Activated effector memory CD4-positive, alpha-beta T cell treated with anti-CD3 and anti-CD28 coated beads, Interleukin-2, amount 50 U/mL, for 16 hours (primary cell): ENCODE results near the gene RRM2.
"Not testable (repeated sequence)": the region's sequence is repeated elsewhere in the genome, so short reads cannot be mapped to it uniquely, and the experiment has no call there.

ENCODE experiments used
- DNase-seq: peaks from one replicate; pipeline ENCODE4 v3.0.0-alpha.2; 2020

Gene RRM2

DNA sequence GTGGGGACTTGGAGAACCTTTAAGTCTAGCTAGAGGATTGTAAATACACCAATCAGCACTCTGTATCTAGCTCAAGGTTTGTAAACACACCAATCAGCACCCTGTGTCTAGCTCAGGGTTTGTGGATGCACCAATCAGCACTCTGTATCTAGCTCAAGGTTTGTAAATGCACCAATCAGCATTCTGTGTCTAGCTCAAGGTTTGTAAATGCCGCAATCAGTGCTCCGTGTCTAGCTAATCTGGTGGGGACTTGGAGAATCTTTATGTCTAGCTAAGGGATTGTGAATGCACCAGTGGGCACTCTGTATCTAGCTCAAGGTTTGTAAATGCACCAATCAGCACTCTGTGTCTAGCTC lies 30.7 kb upstream of the RRM2 start:
- not testable (repeated sequence) for DNase-seq

DNA sequence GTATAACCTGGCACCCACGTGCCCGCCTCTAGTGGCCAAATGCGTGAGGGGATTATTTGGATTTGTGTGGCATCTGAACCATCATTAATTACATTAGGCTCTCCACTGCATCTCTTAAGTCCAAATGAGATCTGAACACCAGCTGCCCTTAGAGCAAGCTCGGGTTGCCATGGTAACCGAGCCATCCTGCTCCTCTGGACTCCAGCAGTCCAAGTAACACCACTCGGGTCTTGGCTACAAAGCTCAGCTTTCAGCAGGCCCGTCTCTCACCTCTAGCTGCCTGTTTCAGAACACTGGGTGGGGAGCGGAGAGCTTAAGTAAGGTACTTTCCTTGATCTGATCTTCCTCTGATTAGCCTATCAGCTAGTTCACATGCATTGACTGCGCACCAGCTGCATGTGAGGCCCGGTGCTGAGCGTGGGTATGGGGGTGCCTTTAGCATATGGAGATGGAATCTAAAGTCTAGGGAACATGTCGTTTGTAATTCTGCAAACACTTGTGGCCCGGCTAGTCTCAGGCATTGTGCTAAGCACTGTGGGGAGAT lies 28.2 kb upstream of the RRM2 start:
- no peak for DNase-seq

- no peak for DNase-seq
Observed at GRCh38 chr2:10095175-10095574, 27.4 kb upstream of the RRM2 start.

- DNase-seq = no peak
Observed at GRCh38 chr2:10096641-10097040, 25.9 kb upstream of the RRM2 start.

DNA sequence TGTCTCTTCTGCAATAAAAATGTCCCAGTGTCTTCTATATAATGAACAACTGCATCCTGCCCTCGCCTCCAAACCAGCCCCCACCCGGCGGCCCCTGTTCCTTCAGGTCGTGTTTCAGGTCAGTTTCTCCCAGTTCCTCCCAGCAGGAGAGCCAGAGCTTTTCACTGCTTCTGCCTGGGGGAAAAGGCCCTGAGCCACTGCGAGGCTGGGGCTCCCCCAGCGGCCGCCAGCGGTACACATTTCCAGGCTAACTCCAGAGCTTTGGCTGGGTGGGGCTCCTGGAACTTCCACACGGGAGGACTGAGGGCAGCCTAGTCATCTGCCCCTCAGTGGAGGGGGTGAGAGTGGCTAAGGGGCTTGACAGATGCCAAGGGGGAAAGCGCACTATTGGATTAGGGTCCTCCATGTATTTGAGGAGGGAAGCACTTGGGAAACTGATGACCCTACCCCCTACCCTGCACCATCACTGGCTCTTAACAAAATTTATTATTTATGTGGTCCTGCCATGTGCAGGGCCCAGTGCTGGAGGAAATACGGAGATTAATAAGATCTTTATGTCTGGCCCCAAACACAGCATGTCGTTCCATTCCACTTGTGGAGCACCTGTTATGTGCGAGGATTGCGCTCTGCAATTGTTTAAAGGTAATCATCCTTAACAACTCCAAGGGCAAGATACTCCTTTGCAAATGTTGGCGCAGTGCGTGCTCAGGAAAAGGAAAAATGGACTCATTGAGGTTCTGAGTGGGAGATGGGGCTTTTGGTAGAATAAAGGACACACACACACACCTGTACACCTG lies 25.0 kb upstream of the RRM2 start:
- DNase-seq = peak; percentile 78

GRCh38 chr2:10101491-10101890 lies 21.0 kb upstream of the RRM2 start:
- no peak for DNase-seq

DNA sequence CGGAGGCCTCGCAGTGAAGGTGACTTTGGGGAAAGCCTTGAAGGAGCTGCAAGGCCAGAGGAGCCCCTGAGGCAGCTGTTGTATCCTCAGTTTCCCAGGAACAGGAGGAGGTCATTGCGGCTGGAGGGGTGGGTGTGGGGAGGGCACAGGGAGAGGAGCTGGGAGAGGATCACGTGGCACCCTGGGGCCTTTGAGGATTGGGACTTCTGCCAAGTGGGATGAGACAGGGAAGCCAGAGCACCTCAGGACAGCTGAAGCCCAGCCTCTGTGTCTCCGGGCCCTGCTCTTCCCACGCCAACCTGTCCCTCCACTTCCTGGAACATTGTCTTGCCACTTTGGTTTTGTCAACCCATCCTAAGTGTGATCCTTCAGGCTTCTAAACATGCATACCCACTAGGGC lies 19.4 kb upstream of the RRM2 start:
- DNase-seq = no peak

GRCh38 chr2:10104906-10105305 lies 17.6 kb upstream of the RRM2 start:
- not testable (repeated sequence) for DNase-seq

GRCh38 chr2:10109311-10109710 lies 13.2 kb upstream of the RRM2 start:
- no peak for DNase-seq

GRCh38 chr2:10119027-10119325 lies 3.6 kb upstream of the RRM2 start:
- no peak for DNase-seq

DNA sequence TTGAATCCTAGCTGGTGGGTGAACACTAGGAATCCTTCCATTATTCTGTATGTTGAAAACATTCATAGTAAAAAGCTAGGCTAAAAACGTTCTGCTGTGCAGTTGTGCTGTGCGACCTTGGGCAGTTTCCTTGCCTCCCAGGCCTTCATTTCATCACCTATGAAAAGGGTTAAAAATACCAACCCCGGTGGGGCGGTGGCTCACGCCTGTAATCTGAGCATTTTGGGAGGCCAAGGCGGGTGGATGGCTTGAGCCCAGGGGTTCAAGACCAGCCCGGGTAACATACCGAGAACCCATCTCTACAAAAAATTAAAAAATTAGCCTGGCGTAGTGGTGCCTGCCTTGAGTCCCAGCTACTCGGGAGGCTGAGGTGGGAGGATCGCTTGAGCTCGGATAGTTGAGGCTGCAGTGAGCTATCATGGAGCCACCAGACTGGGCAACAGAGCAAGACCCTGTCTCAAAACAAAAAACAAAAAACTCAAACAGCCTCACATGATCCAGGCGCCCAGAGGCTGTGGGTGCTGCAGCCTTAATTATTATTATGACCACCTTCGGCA lies 2.9 kb upstream of the RRM2 start:
- no peak for DNase-seq

DNA sequence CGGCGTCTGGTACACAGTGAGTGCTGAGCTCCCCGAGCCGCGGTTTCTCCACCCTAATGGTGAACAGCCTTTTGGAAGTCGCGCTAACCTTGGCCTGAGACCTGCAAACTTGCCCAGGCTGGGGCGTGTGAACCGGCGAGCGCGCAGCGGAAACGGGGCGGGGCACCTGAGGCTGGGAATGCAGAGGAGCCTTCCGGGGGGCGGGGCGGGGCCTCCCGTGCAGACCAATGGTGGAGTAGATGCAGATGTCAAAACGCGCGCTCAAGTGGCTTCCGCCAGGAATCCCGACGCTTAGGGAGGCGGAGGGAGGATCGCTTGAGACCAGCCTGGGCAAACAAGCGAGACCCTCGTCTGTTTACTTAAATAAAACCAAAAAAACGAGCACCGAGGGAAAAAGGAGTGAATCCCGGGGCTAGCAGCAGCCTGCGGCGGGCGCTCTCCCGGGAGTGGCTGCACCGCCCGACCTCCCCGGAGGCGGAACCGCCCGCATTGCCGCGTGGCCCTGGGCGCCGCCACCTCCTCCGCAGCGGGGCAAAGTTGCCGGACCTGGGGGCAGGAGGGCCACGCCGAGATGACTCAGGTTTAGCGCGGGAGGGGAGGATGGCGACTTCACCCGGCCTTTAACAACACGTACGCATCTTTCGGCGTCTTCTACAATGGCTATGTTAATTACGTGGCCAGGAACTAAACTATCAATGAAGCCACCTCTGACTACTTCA lies 2.2 kb upstream of the RRM2 start:
- peak; percentile 97 for DNase-seq

- DNase-seq = no peak
Observed at GRCh38 chr2:10120877-10121574, 1.5 kb upstream of the RRM2 start.

DNA sequence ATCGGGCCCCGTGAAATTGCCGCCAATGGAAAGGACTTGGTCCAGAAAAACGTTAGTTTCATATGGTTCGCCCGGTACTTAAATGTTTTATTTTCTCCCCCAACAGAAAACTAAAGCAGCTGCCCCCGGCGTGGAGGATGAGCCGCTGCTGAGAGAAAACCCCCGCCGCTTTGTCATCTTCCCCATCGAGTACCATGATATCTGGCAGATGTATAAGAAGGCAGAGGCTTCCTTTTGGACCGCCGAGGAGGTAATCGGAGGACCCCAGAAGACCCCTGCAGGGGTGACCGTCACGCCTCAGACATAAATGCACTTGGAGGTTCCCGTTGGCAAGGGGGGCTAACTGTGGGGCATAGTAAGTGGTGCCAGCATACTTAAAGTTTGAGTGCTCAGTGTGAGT lies 742 bp downstream of the RRM2 start:
- peak; percentile 69 for DNase-seq

DNA sequence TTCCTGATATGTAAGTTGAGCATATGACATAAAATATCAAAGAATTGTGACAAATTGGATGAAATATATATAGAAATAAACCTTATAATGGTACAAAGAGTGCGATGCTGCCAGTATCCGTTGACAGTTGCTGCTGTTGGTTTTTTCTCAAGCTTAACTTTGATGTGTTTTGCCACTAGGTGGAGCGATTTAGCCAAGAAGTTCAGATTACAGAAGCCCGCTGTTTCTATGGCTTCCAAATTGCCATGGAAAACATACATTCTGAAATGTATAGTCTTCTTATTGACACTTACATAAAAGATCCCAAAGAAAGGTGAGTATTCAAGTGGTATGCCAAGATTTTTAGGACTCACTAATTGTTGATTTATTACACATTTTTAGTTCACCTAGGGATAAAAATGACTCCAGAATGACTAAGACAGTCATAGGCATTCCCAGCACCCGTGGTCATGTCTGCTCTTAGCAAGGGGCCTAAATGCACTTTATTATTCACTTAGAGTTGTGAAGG lies 2.1 kb downstream of the RRM2 start:
- DNase-seq = no peak

GRCh38 chr2:10125842-10126631 lies 3.5 kb downstream of the RRM2 start:
- DNase-seq = no peak

GRCh38 chr2:10126632-10127026 lies 4.1 kb downstream of the RRM2 start:
- DNase-seq = no peak

- no peak for DNase-seq
Observed at GRCh38 chr2:10128420-10128819, 5.9 kb downstream of the RRM2 start.

DNA sequence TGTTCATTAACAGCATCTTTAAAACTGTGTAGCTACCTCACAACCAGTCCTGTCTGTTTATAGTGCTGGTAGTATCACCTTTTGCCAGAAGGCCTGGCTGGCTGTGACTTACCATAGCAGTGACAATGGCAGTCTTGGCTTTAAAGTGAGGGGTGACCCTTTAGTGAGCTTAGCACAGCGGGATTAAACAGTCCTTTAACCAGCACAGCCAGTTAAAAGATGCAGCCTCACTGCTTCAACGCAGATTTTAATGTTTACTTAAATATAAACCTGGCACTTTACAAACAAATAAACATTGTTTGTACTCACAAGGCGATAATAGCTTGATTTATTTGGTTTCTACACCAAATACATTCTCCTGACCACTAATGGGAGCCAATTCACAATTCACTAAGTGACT lies 7.0 kb downstream of the RRM2 start:
- no peak for DNase-seq

GRCh38 chr2:10132043-10132575 lies 9.6 kb downstream of the RRM2 start:
- DNase-seq = no peak

DNA sequence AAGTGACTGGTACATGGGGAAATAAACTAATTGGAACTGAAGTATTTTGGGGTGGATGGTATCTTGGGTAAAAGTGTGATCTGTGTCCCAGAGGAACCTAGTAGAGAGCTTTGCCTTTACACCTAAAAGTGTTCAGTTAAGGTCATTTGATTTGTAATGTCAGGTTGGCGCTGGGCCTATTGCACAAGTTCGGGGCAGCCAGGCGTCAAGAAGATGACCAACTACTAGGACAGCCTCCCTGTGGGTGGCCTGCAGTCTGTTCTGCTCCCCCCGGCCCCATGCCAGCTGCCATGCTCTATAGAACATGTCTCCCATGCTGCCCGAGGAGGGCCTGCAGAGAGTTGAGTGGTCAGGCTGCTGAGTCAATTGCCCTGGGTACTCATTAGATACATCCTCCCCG lies 10.1 kb downstream of the RRM2 start:
- DNase-seq = no peak

DNA sequence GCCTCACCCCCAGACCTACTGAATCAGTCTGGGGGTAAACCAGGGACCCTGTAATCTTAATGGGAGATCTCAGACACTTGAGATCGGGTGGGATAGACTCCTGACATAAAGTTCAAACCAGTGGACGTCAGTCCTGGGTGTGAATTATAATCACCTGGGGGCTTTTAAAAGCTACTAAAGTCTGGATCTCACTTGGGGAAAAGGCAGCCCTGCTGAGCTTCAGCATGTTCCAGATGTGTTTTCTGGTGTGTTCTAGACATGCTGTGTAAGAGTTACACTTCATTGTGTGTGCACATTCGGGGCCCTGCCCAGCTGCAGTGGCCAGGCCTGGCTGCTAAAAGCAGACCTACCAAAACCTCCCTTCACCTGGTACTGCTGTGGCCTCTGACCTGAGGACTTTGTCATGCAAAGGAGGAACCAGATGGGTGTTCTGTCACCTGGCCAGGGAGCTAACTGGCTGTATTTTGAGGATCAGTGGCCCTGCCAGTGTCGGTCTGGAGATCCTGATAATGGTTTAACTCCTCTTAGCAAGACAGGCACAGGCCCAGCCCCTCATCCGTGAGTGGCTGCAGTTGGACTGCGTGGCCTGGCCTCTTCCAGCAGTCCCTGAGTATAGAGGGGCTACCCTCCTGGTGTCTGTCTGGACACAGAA lies 10.6 kb downstream of the RRM2 start:
- DNase-seq = no peak
